ENCODE measurements around the gene ADGRG1.

The ADGRG1 gene

GRCh38 chr16:57624806-57625500 is 3.5 kb upstream of the ADGRG1 start:
- no CpG with 5 or more reads among the region's 17 CpGs for WGBS, 2 donors (ENCODE audit: extremely low coverage in 2 of 2, insufficient read length in 2 of 2, insufficient replicate concordance in 1 of 2)
- Histone ChIP-seq H2BK12ac (ENCODE audit: low read length) (peak overlapping the region; percentile 87), H4K8ac (ENCODE audit: low read depth, low read length) (no peak overlapping the region), H3K23ac (ENCODE audit: low read depth, low read length, poor library complexity) (no peak overlapping the region), H3K79me1 (ENCODE audit: low read depth, low read length) (no peaks in the 10 kb centered on the region), H2AFZ (ENCODE audit: low read length) (peak overlapping the region; percentile 31), H2AK5ac (ENCODE audit: low read depth, low read length) (peak overlapping the region; percentile 67), H2BK5ac (ENCODE audit: low read length) (no peak overlapping the region), H3K4ac (ENCODE audit: low read length) (peak overlapping the region; percentile 79), H3K18ac (ENCODE audit: low read length) (peak overlapping the region; percentile 88), H3K4me3 (ENCODE audit: low read length in 2 of 2) (no peak overlapping the region), H3K14ac (ENCODE audit: low read length) (no peak overlapping the region), H3K27me3 (ENCODE audit: control insufficient read depth in 3 of 3, insufficient read depth in 3 of 3, low read depth in 1 of 3, low read length in 3 of 3) (no peaks in the 10 kb centered on the region), H2BK15ac (ENCODE audit: low read length) (peak overlapping the region; percentile 90), H3K36me3 (replicated peaks in 1 of 2; ENCODE audit: control insufficient read depth in 2 of 2, insufficient read depth in 2 of 2, low read length in 2 of 2) (no peaks in the 10 kb centered on the region), H3K4me2 (ENCODE audit: insufficient read depth, low read length, poor library complexity, severe bottlenecking) (no peak overlapping the region), H4K91ac (ENCODE audit: low read depth, low read length, poor library complexity) (peak overlapping the region; percentile 87), H3K9me3 (replicated peaks in 1 of 2; ENCODE audit: control insufficient read depth in 2 of 2, insufficient read depth in 1 of 2, low read depth in 1 of 2, low read length in 2 of 2) (no peaks in the 10 kb centered on the region), H3K4me1 (ENCODE audit: control insufficient read depth in 2 of 2, insufficient read depth in 1 of 2, low read depth in 1 of 2, low read length in 2 of 2) (peaks cover 43 to 47% of the 10 kb centered on the region in 2 donors), H3K9ac (ENCODE audit: low read depth, low read length, poor library complexity) (no peak overlapping the region), H2BK120ac (ENCODE audit: low read depth, low read length) (no peak overlapping the region), H3K27ac (replicated peaks; ENCODE audit: low read length) (no peak overlapping the region)
- no peak for DNase-seq (ENCODE audit: low spot score)

- peak overlapping the region; percentile 57 for H3K23ac ChIP-seq (ENCODE audit: low read depth, low read length, poor library complexity)
- no peak for DNase-seq (ENCODE audit: low spot score)
- peak overlapping the region; percentile 93 for H2BK12ac ChIP-seq (ENCODE audit: low read length)
- peak overlapping the region; percentile 77 for H3K4ac ChIP-seq (ENCODE audit: low read length)
- H3K18ac ChIP-seq (ENCODE audit: low read length): peak overlapping the region; percentile 90
- H3K4me2 ChIP-seq (ENCODE audit: insufficient read depth, low read length, poor library complexity, severe bottlenecking): no peak overlapping the region
- H3K4me3 ChIP-seq (ENCODE audit: low read length in 2 of 2): no peak overlapping the region
- H4K91ac ChIP-seq (ENCODE audit: low read depth, low read length, poor library complexity): peak overlapping the region; percentile 54
- peak overlapping the region; percentile 84 for H2BK15ac ChIP-seq (ENCODE audit: low read length)
- H3K9ac ChIP-seq (ENCODE audit: low read depth, low read length, poor library complexity): peak overlapping the region; percentile 32
- peaks cover 43 to 52% of the 10 kb centered on the region in 2 donors for H3K4me1 ChIP-seq (ENCODE audit: control insufficient read depth in 2 of 2, insufficient read depth in 1 of 2, low read depth in 1 of 2, low read length in 2 of 2)
- no peaks in the 10 kb centered on the region for H3K27me3 ChIP-seq (ENCODE audit: control insufficient read depth in 3 of 3, insufficient read depth in 3 of 3, low read depth in 1 of 3, low read length in 3 of 3)
- H4K8ac ChIP-seq (ENCODE audit: low read depth, low read length): no peak overlapping the region
- H3K9me3 ChIP-seq (replicated peaks in 1 of 2; ENCODE audit: control insufficient read depth in 2 of 2, insufficient read depth in 1 of 2, low read depth in 1 of 2, low read length in 2 of 2): no peaks in the 10 kb centered on the region
- no peak overlapping the region for H3K27ac ChIP-seq (replicated peaks; ENCODE audit: low read length)
- no CpG with 5 or more reads among the region's 10 CpGs for WGBS, 2 donors (ENCODE audit: extremely low coverage in 2 of 2, insufficient read length in 2 of 2, insufficient replicate concordance in 1 of 2)
- peak overlapping the region; percentile 83 for H2AFZ ChIP-seq (ENCODE audit: low read length)
- peak overlapping the region; percentile 43 for H3K14ac ChIP-seq (ENCODE audit: low read length)
- H2AK5ac ChIP-seq (ENCODE audit: low read depth, low read length): peak overlapping the region; percentile 99
- H3K36me3 ChIP-seq (replicated peaks in 1 of 2; ENCODE audit: control insufficient read depth in 2 of 2, insufficient read depth in 2 of 2, low read length in 2 of 2): no peaks in the 10 kb centered on the region
- H2BK120ac ChIP-seq (ENCODE audit: low read depth, low read length): no peak overlapping the region
- no peak overlapping the region for H2BK5ac ChIP-seq (ENCODE audit: low read length)
- H3K79me1 ChIP-seq (ENCODE audit: low read depth, low read length): no peaks in the 10 kb centered on the region
Observed at GRCh38 chr16:57626420-57627170, 1.8 kb upstream of the ADGRG1 start.

DNA sequence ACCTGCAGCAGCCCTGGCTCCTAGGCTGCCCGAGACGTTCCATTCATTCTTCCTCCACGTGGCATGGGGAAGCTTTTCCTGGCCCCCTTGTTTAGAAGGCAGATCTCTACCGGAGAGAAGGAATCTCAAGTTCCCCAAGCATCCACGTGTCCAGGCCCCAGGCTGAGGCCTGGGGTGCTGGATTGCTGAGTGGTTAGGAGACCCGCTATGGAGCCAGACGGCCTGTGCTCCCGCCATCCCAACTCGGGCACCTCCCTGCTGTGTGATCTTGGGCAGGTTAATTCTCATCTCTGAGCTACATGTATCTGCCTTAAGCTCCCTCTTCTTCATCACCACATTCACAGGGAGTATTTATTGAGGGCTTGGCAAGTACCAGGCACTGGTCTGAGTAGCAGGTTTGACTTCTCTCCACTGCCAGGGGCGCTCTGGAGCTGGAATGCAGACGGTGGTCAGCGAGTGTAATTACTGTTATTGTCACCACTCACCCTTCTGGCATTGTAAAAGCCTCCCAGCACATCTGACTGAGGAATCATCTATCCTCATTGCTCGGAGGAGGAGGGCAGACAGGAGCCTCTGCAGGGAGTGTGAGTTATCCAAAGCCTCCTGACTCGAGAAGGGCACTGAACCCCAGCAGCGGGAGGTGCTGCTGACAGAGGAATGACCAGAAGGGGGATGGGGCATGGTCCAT is 1.1 kb upstream of the ADGRG1 start:
- Histone ChIP-seq H3K23ac (ENCODE audit: low read depth, low read length, poor library complexity) (peak overlapping the region; percentile 57), H4K8ac (ENCODE audit: low read depth, low read length) (no peak overlapping the region), H2AK5ac (ENCODE audit: low read depth, low read length) (peak overlapping the region; percentile 99), H2AFZ (ENCODE audit: low read length) (peak overlapping the region; percentile 83), H2BK120ac (ENCODE audit: low read depth, low read length) (no peak overlapping the region), H3K9me3 (replicated peaks in 1 of 2; ENCODE audit: control insufficient read depth in 2 of 2, insufficient read depth in 1 of 2, low read depth in 1 of 2, low read length in 2 of 2) (no peaks in the 10 kb centered on the region), H3K4me1 (ENCODE audit: control insufficient read depth in 2 of 2, insufficient read depth in 1 of 2, low read depth in 1 of 2, low read length in 2 of 2) (peaks cover 43 to 52% of the 10 kb centered on the region in 2 donors), H3K36me3 (replicated peaks in 1 of 2; ENCODE audit: control insufficient read depth in 2 of 2, insufficient read depth in 2 of 2, low read length in 2 of 2) (no peaks in the 10 kb centered on the region), H4K91ac (ENCODE audit: low read depth, low read length, poor library complexity) (no peak overlapping the region), H3K9ac (ENCODE audit: low read depth, low read length, poor library complexity) (no peak overlapping the region), H3K79me1 (ENCODE audit: low read depth, low read length) (no peaks in the 10 kb centered on the region), H3K27ac (replicated peaks; ENCODE audit: low read length) (no peak overlapping the region), H3K4me3 (ENCODE audit: low read length in 2 of 2) (peak overlapping the region in 1 of 2 donors; percentile 34), H3K27me3 (ENCODE audit: control insufficient read depth in 3 of 3, insufficient read depth in 3 of 3, low read depth in 1 of 3, low read length in 3 of 3) (no peaks in the 10 kb centered on the region), H3K14ac (ENCODE audit: low read length) (peak overlapping the region; percentile 43), H3K4ac (ENCODE audit: low read length) (peak overlapping the region; percentile 77), H3K18ac (ENCODE audit: low read length) (peak overlapping the region; percentile 90), H2BK5ac (ENCODE audit: low read length) (no peak overlapping the region), H2BK12ac (ENCODE audit: low read length) (peak overlapping the region; percentile 93), H3K4me2 (ENCODE audit: insufficient read depth, low read length, poor library complexity, severe bottlenecking) (peak overlapping the region; percentile 37), H2BK15ac (ENCODE audit: low read length) (peak overlapping the region; percentile 84)
- DNase-seq (ENCODE audit: low spot score): peak; percentile 38
- no CpG with 5 or more reads among the region's 15 CpGs for WGBS, 2 donors (ENCODE audit: extremely low coverage in 2 of 2, insufficient read length in 2 of 2, insufficient replicate concordance in 1 of 2)

Data from neuronal stem cell (in vitro differentiated cells).